GM13977 (cell line): ENCODE results near the gene RESF1.

Experiments
- DNase-seq: peaks from one replicate; pipeline ENCODE4 v3.0.0; 2012; ENCODE audit warnings: low spot score
- in situ Hi-C: fragments of 300-500 bp; cut with MboI; formaldehyde crosslinking; loops from one replicate; pipeline ENCODE4 v1.12.0; 2022; ENCODE audit warnings: low sequenced_read_pairs, low pct_unique_long_range_greater_than_20kb, mixed read lengths, inconsistent platforms; ENCODE audit not compliant: unreplicated experiment
- TF ChIP-seq, protein P1 (sequence below): IDR thresholded peaks from 2 replicates; pipeline ENCODE4 v1.5.1; 2012; ENCODE audit warnings: mild to moderate bottlenecking, control low read depth; ENCODE audit not compliant: insufficient read depth; ENCODE audit errors: extremely low read depth, missing control alignments

RESF1 gene

DNA sequence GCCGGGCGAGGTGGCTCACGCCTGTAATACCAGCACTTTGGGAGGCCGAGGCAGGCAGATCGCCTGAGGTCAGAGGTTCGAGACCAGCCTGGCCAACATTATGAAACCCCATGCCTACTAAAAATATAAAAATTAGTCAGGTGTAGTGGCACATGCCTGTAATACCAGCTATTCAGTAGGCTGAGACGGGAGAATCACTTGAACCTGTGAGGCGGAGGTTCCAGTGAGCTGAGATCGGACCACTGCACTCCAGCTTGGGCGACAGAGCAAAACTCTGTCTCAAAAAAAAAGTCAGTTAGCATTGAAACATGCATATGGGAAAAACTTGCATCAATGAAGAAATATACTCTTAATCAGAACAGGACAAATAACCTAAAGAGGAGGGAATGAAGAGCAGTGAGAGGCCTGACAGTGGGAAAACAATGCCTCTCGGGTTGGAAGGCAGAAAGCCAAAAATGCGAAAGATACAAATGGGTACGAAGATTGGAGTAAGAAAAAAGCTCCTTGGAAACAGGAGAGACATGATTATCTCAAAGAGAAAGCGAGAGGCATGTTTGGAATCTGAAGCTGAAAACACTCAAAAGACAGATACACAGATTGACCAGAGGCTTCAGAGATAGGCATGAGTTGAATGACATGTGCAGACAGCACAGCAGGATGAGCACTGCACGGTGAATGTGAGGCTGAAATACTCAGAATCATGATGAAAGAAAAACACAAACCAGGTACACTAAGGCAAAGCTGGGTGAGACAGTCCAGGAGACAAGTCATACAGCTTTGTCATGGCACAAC, 30.6 kb downstream of the RESF1 start:
- TF ChIP-seq, protein P1, sequence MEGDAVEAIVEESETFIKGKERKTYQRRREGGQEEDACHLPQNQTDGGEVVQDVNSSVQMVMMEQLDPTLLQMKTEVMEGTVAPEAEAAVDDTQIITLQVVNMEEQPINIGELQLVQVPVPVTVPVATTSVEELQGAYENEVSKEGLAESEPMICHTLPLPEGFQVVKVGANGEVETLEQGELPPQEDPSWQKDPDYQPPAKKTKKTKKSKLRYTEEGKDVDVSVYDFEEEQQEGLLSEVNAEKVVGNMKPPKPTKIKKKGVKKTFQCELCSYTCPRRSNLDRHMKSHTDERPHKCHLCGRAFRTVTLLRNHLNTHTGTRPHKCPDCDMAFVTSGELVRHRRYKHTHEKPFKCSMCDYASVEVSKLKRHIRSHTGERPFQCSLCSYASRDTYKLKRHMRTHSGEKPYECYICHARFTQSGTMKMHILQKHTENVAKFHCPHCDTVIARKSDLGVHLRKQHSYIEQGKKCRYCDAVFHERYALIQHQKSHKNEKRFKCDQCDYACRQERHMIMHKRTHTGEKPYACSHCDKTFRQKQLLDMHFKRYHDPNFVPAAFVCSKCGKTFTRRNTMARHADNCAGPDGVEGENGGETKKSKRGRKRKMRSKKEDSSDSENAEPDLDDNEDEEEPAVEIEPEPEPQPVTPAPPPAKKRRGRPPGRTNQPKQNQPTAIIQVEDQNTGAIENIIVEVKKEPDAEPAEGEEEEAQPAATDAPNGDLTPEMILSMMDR = no peak
- DNase-seq = no peak
- in situ Hi-C loops = no loop called here

DNA sequence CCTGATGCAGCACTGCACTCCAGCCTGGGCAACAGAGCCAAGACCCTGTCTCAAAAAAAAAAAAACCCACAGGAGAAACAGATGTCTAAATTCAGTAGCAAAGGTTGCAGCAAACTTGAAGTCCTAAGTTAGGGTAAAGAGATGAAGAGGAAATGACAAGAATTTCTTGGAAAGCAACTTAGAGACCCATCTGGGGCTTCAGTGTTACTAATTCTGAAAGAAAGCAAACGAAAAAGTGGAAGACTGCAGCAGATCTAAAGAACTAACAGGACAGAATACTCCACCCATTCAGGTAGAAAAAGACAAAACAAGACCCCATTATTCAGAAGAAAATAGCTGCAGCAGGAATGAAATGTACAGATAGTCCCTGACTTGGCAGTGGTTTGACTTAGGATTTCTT, 31.9 kb downstream of the RESF1 start:
- in situ Hi-C loops = no loop called here

DNA sequence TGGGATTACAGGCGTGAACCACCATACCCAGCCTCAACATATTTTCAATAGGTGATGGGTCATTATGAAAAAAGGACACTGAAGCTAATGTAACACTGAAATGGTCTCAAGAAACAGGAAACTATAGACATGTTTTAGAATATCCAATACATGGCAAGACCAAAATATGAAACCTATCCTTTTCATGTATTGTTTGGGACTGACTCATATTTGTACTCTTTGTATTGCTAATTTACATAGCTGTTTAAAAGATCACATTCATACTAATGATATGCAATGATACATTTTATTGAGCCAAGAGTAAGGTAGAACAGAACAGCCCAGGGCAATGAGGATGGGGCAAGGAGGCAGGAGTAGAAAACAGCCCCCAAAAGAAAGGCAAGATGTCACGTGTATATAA, 32.6 kb downstream of the RESF1 start:
- TF ChIP-seq, protein P1 = no peak
- in situ Hi-C loops = no loop called here
- DNase-seq = no peak

More for the DNA sequence above, 31.9 kb downstream of the RESF1 start:
- no peak for DNase-seq
- TF ChIP-seq, protein P1 = no peak

DNA sequence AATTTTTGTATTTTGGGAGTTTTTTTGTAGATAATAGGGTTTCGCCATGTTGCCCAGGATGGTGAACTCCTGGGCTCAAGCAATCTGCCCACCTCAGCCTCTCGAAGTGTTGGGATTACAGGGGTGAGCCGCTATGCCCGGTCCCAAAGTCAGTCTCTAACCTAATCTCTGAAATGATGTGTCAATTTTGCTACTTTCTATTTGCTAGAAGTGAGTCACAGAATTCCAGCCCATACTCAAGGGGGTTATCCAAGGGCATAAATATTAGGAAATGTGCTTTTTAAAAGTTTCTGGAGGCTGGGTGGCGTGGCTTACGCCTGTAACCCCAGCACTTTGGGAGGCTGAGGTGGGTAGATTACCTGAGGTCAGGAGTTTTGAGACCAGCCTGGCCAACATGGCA, 40.5 kb downstream of the RESF1 start:
- DNase-seq = no peak
- in situ Hi-C loops = no loop called here
- TF ChIP-seq, protein P1 = no peak

DNA sequence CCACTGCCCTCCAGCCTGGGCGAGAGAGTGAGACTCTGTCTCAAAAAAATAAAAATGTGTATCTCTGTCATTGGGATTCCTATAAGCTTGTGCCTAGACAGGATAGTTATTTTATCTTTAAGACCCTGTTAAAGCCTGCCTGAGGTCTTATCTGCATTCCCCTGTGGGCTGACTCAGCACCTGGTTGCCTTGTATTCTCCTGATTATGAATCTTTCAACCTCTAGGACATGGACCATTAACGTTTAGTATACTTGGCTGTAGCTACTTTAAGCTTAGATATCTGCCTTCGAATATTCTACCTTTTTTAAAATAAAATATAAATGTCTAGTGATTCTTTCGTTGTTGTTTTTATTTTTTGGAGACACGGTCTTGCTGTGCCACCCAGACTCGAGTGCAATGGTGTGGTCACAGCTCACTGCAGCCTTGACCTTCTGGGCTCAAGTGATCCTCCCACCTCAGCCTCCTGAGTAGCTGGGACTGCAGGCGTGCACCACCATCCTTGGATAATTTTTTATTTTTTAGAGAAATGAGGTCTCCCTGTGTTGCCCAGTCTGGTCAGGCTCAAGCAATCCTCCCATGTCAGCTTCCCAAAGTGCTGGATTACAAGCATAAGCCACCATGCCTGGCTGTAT, 41.3 kb downstream of the RESF1 start:
- TF ChIP-seq, protein P1 = no peak
- in situ Hi-C loops = no loop called here
- DNase-seq = no peak

DNA sequence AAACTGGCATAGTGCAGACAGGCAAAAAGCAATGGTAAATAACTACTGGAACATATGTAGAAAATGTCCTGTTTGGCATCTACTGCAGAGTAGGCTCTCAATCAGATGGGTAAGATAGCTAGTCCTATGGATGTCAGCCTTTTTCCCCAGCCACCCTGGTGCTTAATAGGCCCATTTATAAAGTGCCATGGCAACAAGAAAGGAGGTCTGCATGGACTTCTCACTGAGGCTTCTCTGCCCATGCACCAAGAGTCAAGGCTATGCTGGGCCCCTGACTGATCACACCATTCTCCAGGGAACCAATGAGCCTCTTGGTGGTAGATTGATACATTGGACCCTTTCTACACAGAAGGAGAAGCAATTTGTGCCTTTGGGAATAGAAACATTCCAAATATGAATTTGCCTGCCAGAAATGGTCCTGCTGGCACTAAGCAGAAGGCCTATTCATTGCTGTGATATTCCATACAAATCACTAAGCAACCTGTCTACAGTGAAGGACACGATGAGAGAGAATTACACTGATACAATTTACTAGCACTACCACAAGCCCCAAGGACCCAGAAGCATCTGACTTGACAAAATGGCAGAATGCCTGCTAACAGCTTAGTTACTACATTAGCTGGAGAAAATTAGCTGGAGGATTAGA, 43.8 kb downstream of the RESF1 start:
- no peak for DNase-seq
- in situ Hi-C loops = no loop called here
- TF ChIP-seq, protein P1 = no peak
